Neural cell (in vitro differentiated cells): Measurements from ENCODE around the gene FER1L5. TPM values are rescaled to one million over a fixed set of nuclear protein-coding genes. Genes with fewer than 3 reads are reported as not detected.

ENCODE experiments used
- H2AFZ ChIP-seq: fragments of 200-600, 300-800 bp; sonication (generic), shearing (Covaris generic); 2 replicates; pipeline ENCODE4 v1.6.0; 2014; ENCODE audit warnings: low read depth, mild to moderate bottlenecking, antibody characterized with exemption, low read length, moderate library complexity
- H3F3A ChIP-seq: fragments of 200-600 bp; shearing (Covaris generic); 2 replicates; pipeline ENCODE4 v1.6.1; 2016; ENCODE audit warnings: mild to moderate bottlenecking, moderate library complexity, mixed read lengths, antibody characterized with exemption, low read length; ENCODE audit not compliant: insufficient read depth, poor library complexity, severe bottlenecking
- H3K27ac ChIP-seq: fragments of 200-600, 300-800 bp; sonication (generic), shearing (Covaris generic); 2 replicates; pipeline ENCODE4 v1.5.1; 2014; ENCODE audit warnings: mild to moderate bottlenecking, low read length, moderate library complexity
- H3K27me3 ChIP-seq: fragments of 300-800, 200-600 bp; sonication (generic), shearing (Covaris generic); 2 replicates; pipeline ENCODE4 v1.6.0; 2014; ENCODE audit warnings: mild to moderate bottlenecking, low read depth, low read length, moderate library complexity; ENCODE audit not compliant: insufficient read depth
- H3K36me3 ChIP-seq: fragments of 300-800, 200-600 bp; sonication (generic), shearing (Covaris generic); 2 replicates; pipeline ENCODE4 v1.5.1; 2014; ENCODE audit warnings: mild to moderate bottlenecking, antibody characterized with exemption, low read length, moderate library complexity; ENCODE audit not compliant: insufficient read depth
- H3K4me2 ChIP-seq: fragments of 300-800, 200-600 bp; sonication (generic), shearing (Covaris generic); 2 replicates; pipeline ENCODE4 v1.6.0; 2014; ENCODE audit warnings: mild to moderate bottlenecking, low read length
- H3K4me3 ChIP-seq: fragments of 300-800, 200-600 bp; sonication (generic), shearing (Covaris generic); 2 replicates; pipeline ENCODE4 v1.5.1; 2014; ENCODE audit warnings: mild to moderate bottlenecking, low read length, moderate library complexity
- H3K79me2 ChIP-seq: fragments of 200-600 bp; shearing (Covaris generic); replicated peaks from 2 replicates; pipeline ENCODE4 v1.6.0; 2014; ENCODE audit warnings: mild to moderate bottlenecking, low read length, moderate library complexity; ENCODE audit not compliant: insufficient read depth
- H3K9ac ChIP-seq: fragments of 300-800, 200-600 bp; sonication (generic), shearing (Covaris generic); 2 replicates; pipeline ENCODE4 v1.6.1; 2016; ENCODE audit warnings: mild to moderate bottlenecking, low read length, mixed read lengths
- H3K9me2 ChIP-seq: fragments of 200-600 bp; shearing (Covaris generic); 2 replicates; pipeline ENCODE4 v1.6.1; 2016; ENCODE audit warnings: mild to moderate bottlenecking, low read length, mixed read lengths; ENCODE audit not compliant: insufficient read depth
- H3K9me3 ChIP-seq: fragments of 200-600, 300-800 bp; sonication (generic), shearing (Covaris generic); 2 replicates; pipeline ENCODE4 v1.6.1; 2016; ENCODE audit warnings: mild to moderate bottlenecking, mixed run types, low read length, moderate library complexity, mixed read lengths
- H4K20me1 ChIP-seq: fragments of 200-600 bp; shearing (Covaris generic); 2 replicates; pipeline ENCODE4 v1.6.1; 2016; ENCODE audit warnings: mild to moderate bottlenecking, mixed run types; ENCODE audit not compliant: insufficient read depth
- CTCF ChIP-seq: fragments of 450-650 bp; IDR thresholded peaks from 2 replicates; pipeline ENCODE4 v1.5.1; 2014; ENCODE audit warnings: antibody characterized with exemption, mild to moderate bottlenecking, moderate library complexity; ENCODE audit not compliant: poor library complexity, severe bottlenecking
- EP300 ChIP-seq: fragments of 450-650 bp; conservative IDR thresholded peaks from 2 replicates; pipeline ENCODE4 v1.6.1; 2014; ENCODE audit warnings: antibody characterized with exemption, mild to moderate bottlenecking, moderate library complexity; ENCODE audit not compliant: poor library complexity, severe bottlenecking
- EZH2 ChIP-seq: fragments of 200-600, 300-800 bp; shearing (Covaris generic), sonication (generic); IDR thresholded peaks from 2 replicates; pipeline ENCODE4 v1.6.1; 2014; ENCODE audit warnings: antibody characterized with exemption, low read length, borderline replicate concordance, mild to moderate bottlenecking; ENCODE audit not compliant: insufficient read depth, poor library complexity, severe bottlenecking
- MXI1 ChIP-seq: fragments of 450-650 bp; conservative IDR thresholded peaks from 2 replicates; pipeline ENCODE4 v1.6.1; 2014; ENCODE audit warnings: antibody characterized with exemption, mild to moderate bottlenecking; ENCODE audit not compliant: poor library complexity, severe bottlenecking
- POLR2AphosphoS5 ChIP-seq: IDR thresholded peaks from 2 replicates; pipeline ENCODE4 v1.6.1; 2012
- RAD21 ChIP-seq: fragments of 450-650 bp; conservative IDR thresholded peaks from 2 replicates; pipeline ENCODE4 v1.6.1; 2014; ENCODE audit warnings: antibody characterized with exemption, mild to moderate bottlenecking, moderate library complexity
- SMC3 ChIP-seq: fragments of 450-650 bp; conservative IDR thresholded peaks from 2 replicates; pipeline ENCODE4 v1.6.1; 2014; ENCODE audit warnings: antibody characterized with exemption, mild to moderate bottlenecking, moderate library complexity; ENCODE audit not compliant: poor library complexity
- TAF1 ChIP-seq: IDR thresholded peaks from 2 replicates; pipeline ENCODE4 v1.6.1; 2012; ENCODE audit warnings: low read depth
- polyA plus RNA-seq: library from polyadenylated mRNA; depleted of rRNA; stranded (reverse); fragments of >200 nt; gene quantifications from 2 replicates; pipeline ENCODE4 v1.2.3, GENCODE V29; 2014
- TF ChIP-seq, protein P1 (sequence below): IDR thresholded peaks from 2 replicates; pipeline ENCODE4 v1.6.1; 2012; ENCODE audit warnings: borderline replicate concordance

Gene FER1L5
- polyA plus RNA-seq, 1 donor from 2014 or later: 0.28 TPM

DNA sequence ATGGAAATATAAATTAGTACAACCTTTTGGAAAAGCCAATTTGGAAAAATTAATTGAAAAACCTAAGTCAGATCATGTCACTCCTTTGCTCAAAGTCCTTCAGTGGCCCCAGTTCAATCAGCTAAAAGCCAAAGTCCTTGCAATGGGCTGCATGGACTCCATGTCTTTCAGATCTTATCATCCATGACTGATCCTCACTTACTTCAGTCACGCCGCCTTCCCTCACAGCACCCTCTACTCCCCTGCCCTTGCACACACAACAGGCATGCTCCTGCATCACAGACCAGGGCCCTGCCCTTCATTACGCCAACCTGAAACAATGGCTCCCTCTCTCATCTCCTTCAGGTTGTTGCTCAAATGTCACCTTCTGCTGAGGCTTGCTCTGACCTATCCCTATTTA is 20.0 kb upstream of the FER1L5 start:
- no peak overlapping the region for H2AFZ ChIP-seq
- no peaks in the 10 kb centered on the region for H3K27me3 ChIP-seq
- no peak overlapping the region for H3K4me2 ChIP-seq
- H3K27ac ChIP-seq: no peak overlapping the region
- no peaks in the 10 kb centered on the region for H3K9me2 ChIP-seq
- peaks cover 9% of the 10 kb centered on the region for H3K36me3 ChIP-seq
- H3K4me3 ChIP-seq: no peak overlapping the region
- no peak overlapping the region for H3K9ac ChIP-seq
- H3K9me3 ChIP-seq: no peaks in the 10 kb centered on the region
- H3K79me2 ChIP-seq: no peaks in the 10 kb centered on the region
- no peaks in the 10 kb centered on the region for H3F3A ChIP-seq
- no peaks in the 10 kb centered on the region for H4K20me1 ChIP-seq
- TF ChIP-seq RAD21 (no peak), EP300 (no peak), POLR2AphosphoS5 (no peak), TAF1 (no peak), CTCF (no peak), SMC3 (no peak), EZH2 (no peak)
- TF ChIP-seq, protein P1, sequence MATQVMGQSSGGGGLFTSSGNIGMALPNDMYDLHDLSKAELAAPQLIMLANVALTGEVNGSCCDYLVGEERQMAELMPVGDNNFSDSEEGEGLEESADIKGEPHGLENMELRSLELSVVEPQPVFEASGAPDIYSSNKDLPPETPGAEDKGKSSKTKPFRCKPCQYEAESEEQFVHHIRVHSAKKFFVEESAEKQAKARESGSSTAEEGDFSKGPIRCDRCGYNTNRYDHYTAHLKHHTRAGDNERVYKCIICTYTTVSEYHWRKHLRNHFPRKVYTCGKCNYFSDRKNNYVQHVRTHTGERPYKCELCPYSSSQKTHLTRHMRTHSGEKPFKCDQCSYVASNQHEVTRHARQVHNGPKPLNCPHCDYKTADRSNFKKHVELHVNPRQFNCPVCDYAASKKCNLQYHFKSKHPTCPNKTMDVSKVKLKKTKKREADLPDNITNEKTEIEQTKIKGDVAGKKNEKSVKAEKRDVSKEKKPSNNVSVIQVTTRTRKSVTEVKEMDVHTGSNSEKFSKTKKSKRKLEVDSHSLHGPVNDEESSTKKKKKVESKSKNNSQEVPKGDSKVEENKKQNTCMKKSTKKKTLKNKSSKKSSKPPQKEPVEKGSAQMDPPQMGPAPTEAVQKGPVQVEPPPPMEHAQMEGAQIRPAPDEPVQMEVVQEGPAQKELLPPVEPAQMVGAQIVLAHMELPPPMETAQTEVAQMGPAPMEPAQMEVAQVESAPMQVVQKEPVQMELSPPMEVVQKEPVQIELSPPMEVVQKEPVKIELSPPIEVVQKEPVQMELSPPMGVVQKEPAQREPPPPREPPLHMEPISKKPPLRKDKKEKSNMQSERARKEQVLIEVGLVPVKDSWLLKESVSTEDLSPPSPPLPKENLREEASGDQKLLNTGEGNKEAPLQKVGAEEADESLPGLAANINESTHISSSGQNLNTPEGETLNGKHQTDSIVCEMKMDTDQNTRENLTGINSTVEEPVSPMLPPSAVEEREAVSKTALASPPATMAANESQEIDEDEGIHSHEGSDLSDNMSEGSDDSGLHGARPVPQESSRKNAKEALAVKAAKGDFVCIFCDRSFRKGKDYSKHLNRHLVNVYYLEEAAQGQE: no peak

GRCh38 chr2:96623116-96623515 is 19.4 kb upstream of the FER1L5 start:
- Histone ChIP-seq H4K20me1 (no peaks in the 10 kb centered on the region), H3K79me2 (no peaks in the 10 kb centered on the region), H3F3A (no peaks in the 10 kb centered on the region), H2AFZ (no peak overlapping the region), H3K27ac (no peak overlapping the region), H3K27me3 (no peaks in the 10 kb centered on the region), H3K9ac (no peak overlapping the region), H3K36me3 (peaks cover 9% of the 10 kb centered on the region), H3K4me2 (no peak overlapping the region), H3K4me3 (no peak overlapping the region), H3K9me2 (no peaks in the 10 kb centered on the region), H3K9me3 (no peaks in the 10 kb centered on the region)
- TF ChIP-seq EZH2 (no peak), EP300 (no peak), MXI1 (no peak), TAF1 (no peak), POLR2AphosphoS5 (no peak), RAD21 (no peak), CTCF (no peak), SMC3 (no peak)
- TF ChIP-seq, protein P1: no peak
